HG02970 (cell line): ENCODE results near the gene TMBIM1.

Experiments used
- ATAC-seq: cut with Tn5 transposase; IDR thresholded peaks from one replicate; pipeline ENCODE4 v1.9.1; 2021; ENCODE audit warnings: mild to moderate bottlenecking, moderate library complexity, moderate number of reproducible peaks; ENCODE audit not compliant: unreplicated experiment, low FRiP score

Gene TMBIM1, protein sequence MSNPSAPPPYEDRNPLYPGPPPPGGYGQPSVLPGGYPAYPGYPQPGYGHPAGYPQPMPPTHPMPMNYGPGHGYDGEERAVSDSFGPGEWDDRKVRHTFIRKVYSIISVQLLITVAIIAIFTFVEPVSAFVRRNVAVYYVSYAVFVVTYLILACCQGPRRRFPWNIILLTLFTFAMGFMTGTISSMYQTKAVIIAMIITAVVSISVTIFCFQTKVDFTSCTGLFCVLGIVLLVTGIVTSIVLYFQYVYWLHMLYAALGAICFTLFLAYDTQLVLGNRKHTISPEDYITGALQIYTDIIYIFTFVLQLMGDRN

DNA sequence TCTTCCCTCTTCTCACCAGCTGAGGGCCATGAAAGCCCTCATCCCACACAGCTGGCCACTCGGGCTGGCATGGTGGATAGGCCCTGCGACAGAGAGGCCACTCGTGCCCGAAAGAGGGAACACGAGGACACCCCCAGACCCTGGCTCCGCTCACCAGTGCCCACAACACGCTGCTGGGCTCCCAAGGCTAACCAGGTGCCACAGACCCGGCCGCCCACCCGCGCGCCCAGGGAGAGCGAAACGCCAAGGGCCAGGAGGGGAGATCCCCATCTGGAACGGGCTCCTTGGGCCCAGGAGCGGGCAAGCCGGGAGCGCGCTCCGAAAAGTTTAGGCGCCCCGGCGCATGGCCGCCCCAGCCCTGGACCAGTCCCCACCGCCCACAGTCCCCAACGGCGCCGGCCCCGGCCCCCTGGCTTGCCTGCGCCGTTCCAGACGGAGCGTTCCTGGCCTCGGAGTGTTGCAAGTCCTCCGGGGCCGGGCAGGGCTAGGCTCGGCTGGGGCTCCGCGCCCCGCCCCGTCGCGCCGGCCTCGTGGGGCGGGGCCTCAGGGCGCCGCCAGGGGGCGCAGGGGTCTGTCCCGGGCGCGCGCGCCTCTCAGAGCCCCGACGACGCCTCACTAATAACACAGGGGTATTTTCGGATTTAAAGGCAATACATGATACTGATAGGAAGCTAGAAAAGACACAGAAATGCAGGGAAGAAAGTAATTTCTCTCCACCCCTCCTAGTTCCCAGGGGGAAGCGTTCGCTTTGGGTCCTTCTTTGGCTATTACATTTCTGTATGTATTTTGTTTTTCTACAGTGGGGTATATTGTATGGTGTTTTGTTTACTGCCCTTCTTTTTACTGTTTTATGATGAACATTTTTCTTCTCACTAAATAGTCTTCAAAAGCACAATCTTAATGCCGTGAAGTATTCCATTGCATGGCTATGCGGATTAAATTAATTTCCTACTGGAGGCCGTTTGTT, at the start of gene TMBIM1:
TSS of gene TMBIM1 (minus strand) at position 456 of the 967 bp plus-strand sequence. CDS start 10,362 bp downstream, outside the sequence.
- ATAC-seq = peak; percentile 66

DNA sequence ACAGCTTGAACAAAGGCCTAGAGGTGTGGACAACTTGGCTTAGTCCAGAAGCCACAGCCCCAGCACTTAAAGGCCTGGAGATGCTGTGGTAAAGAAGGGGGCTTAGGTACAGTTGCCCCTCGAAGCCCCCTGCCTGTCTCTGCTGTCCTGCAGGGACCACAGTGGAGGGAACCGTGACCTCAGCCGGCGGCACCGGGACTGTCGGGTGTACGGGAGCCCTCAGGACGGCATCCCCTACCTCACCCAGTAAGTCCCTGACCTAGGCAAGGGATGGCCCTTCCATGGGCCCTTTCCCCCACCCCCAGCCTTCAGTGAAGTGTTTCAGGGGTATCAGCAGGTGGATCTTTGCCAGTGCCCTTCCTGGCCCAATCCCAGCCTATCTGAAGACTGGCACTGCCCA, 49.1 kb upstream of the TMBIM1 start:
- ATAC-seq = no peak

GRCh38 chr2:218340656-218341055, 48.4 kb upstream of the TMBIM1 start:
- no peak for ATAC-seq

DNA sequence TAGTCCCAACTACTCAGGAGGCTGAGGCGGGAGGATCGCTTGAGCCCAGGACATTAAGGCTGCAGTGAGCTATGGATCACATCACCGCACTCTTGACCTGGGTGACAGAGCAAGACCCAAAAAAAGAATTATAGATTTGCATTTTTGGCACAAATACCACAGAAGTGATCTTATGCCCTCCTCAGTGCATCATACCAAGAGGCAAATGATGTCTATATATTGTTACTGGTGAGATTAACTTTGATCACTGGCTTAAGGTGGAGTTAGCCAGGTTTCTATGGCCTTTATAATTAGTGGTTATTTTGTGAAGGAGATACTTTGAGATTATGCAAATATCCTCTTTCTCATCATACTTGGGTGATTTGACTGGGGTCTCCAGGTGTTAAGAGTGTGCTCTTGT, 42.2 kb upstream of the TMBIM1 start:
- ATAC-seq = no peak

DNA sequence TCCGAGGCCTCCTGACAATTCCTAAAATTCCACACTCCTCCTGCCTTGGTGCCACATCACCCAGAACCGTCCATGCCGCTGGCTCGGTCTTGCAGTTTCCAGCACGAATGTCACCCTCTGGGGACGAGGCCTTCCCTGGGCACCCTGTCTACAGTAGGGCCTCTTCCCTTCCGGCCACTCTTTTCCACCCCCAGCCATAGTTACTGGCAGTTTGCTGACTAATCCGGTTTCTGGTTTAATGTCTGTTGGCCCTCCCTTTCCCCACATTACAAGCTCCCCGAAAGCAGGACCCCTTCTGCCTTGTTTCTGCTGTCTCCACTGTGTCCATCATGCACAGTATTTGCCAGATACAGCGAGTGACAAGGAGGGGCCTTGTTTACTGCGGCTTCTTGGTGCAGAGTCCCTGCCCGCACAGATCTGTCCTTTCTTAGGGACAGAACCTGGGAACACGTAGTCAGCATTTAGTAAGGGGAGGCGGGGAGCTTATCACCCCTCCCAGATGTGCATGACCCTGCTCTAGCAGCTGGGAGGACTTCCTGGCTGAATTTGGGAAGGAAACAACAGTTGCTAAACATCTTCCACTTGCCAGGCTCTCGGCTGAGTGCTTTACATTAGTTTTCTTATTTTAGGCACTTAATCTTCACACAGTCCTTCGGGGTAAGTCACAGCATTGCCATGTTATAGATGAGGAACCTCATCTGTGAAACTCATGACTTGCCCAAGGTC, 40.8 kb upstream of the TMBIM1 start:
- ATAC-seq = no peak

DNA sequence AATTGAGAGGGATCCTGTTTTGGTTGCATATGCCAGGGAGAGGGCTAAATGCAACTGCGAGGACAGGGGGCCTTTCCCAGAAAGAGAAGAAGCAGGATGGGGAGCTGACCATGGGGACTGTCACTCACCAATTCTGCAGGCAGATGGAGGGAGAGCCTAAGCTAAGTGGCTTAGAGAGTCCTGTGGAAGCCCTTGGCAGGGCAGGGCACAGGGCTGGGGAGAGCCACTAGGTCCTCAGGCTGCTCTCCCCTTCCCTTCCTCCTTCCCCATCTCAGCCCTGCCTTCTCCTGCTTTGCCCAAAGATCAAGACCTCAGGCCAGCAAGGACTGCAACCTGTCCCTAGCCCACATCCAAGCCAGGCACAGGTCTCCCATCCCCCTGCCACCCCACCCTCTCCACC, 40.0 kb upstream of the TMBIM1 start:
- no peak for ATAC-seq

- ATAC-seq = no peak
These were observed 39.4 kb upstream of the TMBIM1 start for GRCh38 chr2:218331745-218332144.

- no peak for ATAC-seq
These were observed 37.7 kb upstream of the TMBIM1 start for GRCh38 chr2:218329826-218330593.

GRCh38 chr2:218329027-218329825, 36.9 kb upstream of the TMBIM1 start:
- no peak for ATAC-seq

DNA sequence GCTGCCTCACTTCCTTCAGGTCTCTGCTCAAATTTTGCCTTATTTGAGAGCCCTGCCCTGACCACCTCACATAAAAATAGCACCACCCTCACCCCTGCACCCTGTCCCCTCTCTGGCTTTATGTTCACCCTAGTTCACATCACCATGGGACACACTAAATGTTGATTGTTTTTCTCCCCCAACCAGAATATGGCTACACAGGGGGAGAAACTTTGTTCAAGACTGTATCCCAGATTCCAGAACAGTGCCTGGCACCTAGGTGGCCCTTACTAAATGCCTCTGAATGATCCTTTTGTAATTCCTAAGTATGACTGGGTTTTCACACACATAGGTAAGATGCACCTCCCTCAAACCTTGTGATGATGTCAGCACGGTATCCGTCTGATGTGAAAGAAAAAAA, 36.0 kb upstream of the TMBIM1 start:
- ATAC-seq = no peak

GRCh38 chr2:218327451-218328210, 35.3 kb upstream of the TMBIM1 start:
- no peak for ATAC-seq

DNA sequence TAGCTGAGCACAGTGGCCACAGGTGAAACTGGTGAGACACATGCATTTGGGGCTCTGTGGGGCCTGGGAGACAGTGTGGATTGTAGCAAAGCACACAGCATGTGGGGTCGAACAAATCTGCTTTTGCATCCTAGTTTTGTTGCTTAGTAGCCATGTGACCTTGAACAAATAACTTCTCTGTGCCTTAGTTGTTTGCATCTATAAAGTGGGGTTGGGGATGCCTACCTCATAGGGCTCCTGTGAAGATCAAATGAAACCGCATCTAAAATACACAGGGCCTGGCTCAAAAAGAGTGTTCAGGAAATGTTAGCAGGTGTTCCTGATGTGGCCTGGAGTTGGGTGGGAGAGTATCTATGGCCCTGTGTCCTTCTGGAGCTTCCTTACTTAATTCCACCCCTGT, 34.0 kb upstream of the TMBIM1 start:
- no peak for ATAC-seq

DNA sequence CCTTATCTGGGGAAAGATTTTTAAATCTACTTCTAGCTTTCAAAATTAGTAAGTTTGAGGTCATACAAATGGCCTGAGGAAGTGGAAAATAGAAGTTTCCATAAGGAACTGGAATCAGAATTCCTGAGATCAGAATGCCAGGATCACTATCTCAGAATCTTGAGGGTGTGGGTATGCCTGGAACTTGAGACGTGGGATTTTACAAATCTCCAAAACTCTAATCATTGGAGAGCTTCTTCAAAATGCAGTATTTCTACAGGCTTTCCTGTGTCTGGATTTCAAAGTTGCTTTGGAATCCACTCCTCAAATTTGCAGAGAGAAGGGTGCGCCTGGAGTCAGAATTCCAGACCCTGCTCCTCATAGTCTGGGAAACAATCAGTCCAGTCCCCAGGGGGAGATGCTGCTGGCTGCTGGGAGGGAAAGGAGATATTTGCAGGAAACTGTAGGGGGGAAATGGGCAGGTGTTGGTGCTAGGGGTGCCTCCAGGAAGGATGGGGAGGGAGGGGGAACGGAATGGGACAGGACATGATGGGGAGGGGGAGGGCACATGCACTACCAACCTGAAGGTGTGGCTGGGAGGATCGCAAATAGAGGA, 33.4 kb upstream of the TMBIM1 start:
- ATAC-seq = no peak

GRCh38 chr2:218323526-218324472, 31.5 kb upstream of the TMBIM1 start:
- no peak for ATAC-seq

GRCh38 chr2:218322768-218323525, 30.6 kb upstream of the TMBIM1 start:
- no peak for ATAC-seq

DNA sequence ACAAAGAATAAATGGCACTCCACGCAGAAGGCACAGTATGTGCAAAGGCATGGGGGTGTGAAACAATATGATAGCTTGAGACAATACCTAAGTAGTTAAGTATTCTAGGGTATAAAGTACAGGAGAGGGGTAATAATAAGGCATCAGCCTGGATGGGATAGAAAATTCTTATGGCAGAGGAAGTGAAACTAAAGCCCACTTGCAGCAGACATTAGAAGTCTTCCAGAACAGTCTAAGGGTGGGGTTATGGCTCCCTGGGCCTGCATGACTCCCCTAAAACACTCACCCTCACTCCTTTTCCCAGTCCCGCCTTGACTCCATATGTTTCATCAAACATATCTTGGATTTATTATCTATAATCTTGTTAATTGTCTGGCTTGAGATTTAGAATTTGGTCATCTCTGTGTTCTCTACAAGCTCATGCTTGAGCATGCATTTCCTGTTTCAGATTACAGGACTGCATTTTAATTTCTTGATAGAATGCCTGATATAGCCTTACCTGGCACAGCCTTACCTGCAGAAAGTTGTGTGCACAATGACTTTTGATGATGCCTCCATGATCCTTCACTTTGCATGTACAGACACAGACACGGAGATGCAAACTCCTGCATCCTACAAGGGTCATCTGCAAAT, 28.5 kb upstream of the TMBIM1 start:
- no peak for ATAC-seq
